Left hindlimb (tissue), 1 donor: Measurements from ENCODE around the gene ATRX.
"Not testable (repeated sequence)": the region's sequence is repeated elsewhere in the genome, so short reads cannot be mapped to it uniquely, and the experiment has no call there.

Source experiments
- DNase-seq: peaks from one replicate; pipeline ENCODE4 v3.0.0-alpha.2; 2018

The ATRX gene

DNA sequence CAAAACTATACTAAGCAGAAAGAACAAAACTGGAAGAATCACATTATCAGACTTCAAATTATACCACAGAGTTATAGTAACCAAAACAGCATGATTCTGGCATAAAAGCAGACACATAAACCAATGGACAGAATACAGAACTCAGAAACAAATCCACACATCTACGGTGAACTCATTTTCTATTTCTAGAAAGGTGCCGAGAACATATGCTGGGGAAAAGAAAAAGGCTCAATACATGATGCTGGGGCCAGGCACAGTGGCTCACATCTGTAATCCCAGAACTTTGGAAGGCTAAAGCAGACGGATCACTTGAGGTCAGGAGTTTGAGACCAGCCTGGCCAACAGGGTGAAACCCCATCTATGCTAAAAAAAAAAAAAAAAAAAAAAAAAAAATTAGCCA lies 52.7 kb downstream of the ATRX start:
- DNase-seq, result no peak

DNA sequence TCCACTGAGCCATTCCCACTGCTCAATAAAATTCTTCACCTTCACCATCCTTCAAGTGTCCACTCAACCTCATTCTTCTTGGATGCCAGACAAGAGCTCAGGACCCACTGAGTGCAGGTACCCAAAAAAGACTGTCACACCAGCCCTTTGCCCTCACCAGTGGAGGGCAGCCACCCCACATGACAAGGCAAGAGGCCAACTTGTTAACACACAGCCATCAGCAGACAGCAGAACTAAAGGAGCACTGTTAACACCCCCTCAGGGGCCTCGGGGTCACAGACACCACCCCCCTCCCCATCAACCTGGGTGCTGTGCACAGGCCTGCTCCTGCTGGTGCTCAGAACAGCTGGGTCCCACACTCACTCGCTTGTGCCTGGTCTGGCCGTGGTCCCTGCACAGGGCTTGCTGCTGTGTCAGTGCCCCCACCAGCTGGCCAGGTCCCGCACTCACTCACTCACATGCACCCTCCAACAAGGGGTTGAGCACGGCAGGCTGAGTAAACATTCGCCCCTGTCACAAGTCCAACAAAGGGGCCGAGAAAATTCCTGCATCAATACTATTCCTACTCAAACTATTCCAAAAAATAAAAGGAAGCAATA lies 54.1 kb downstream of the ATRX start:
- DNase-seq, result no peak

DNA sequence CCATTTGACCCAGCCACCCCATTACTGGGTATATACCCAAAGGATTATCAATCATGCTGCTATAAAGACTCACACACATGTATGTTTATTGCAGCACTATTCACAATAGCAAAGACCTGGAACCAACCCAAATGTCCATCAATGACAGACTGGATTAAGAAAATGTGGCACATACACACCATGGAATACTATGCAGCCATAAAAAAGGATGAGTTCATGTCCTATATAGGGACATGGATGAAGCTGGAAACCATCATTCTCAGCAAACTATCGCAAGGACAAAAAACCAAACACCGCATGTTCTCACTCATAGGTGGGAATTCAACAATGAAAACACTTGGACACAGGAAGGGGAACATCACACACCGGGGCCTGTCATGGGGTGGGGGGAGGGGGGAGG lies 59.9 kb downstream of the ATRX start:
- not testable (repeated sequence) for DNase-seq

DNA sequence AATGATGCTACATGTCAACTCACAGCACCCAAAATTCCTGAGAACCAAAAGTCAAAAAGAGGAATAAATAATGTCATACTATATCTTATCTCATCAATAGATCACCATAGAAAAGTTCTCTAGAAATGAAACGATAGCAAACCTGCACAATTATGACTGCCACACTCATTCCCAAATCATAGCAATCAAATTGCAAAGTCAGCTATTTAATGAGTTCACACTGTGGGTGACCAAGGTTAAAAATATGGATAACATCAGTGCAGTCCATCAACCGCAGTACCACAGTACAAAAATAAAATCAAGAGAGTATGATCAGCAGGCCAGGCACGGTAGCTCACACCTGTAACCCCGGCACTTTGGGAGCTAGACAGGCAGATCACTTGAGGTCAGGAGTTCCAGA lies 62.3 kb downstream of the ATRX start:
- no peak for DNase-seq

DNA sequence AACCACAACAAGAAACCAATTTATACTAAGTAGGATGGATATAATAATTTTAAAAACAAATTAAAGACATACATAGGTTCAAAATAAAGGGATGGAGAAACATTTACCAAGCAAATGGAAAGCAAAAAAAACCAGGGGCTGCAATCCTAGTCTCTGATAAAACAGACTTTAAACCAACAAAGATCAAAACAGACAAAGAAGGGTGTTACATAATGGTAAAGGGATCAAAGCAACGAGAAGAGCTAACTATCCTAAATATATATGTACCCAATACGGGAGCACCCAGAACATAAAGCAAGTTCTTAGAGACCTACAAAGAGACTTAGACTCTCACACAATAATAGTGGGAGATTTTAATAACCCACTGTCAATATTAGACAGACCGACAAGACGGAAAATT lies 66.6 kb downstream of the ATRX start:
- no peak for DNase-seq

DNA sequence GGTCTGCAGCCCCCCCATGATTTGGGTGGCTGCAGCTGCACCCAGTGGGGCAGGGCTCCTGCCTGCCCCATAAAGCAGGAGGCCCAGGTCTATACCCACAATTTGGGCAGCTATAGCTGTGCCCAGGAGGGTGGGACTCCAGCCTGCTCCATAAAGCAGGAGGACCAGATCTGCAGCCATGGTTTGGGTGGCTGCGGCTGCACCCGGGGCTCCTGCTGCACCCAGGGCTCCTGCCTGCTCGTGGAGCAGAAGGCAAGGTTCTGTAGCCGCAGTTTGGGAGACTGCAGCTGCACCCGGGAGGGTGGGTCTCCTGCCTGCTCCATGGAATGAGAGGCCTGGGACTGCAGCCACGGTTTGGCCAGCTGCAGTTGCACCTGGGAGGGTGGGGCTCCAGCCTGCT lies 81.1 kb downstream of the ATRX start:
- DNase-seq, result no peak

DNA sequence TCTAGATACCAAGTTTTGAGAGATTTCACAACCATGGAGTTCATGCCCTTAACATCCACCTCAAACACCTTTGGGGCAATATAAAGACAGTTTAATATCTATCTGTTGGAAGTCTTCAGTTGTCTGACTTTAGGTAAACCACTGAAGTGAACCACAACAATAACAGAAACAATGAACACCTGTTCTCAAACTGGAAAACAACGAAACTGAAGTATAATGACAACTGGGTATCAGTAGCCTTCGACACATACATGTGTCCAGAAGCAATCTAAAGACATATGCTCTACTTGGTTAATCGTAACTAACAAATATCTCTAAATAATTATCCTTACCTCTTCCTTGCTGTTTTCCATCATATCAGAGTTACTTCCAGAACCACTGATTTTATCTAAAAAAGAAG lies 87.8 kb downstream of the ATRX start:
- no peak for DNase-seq

DNA sequence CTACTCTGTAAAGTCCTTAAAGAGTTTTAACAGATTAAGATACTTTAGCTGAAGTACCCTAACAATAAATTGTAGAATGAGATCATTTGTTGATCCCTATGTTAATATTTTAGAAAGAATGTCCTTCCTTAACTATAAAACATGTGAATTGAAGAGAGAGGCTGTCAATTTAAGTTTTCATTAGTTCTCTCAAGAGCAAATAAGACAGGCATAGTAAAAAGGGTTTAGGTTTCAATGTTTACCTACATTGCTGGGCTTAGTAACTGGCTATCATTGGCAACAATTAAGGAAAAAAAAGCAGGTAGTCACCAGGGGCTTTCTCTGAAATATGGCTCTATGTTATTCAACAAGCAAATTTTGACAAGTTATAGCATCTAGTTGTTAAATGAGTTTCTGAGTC lies 91.5 kb downstream of the ATRX start:
- DNase-seq, result no peak

DNA sequence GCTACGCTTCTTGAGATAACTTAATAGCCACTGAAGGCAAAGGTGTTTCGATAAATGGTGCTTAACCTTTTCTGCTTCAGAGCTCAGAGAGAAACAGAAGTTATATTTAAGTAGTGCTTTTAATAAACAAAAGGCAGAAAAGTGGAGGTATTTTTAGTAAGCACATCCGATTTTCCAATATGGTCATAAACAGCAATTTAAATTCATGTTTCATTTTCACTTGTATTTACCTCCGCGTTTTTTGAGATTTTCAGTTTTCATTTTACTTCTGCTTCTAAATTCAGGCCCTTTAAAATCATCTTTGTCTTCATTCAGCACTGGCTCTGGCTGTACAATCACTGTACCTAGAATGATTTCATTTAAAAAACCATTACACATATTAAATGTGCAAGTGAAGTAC lies 92.4 kb downstream of the ATRX start:
- DNase-seq, result no peak

DNA sequence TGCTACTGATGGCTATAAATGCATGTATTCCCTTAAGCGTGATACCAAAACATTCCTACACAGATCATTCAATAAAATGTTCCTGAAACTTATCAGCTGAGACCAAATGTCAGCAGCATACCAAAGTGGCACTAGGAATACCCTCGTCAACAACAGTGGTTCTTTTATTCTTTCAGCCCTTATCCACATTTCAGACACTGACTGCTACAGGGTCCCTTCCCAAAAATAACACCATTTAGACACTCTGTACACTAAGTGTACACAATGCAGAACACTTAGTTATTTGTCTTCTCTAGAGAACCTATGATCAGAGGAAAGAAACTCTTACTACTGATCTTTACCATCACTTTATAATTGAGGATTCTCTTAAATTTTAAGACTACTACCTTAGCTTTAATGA lies 94.1 kb downstream of the ATRX start:
- DNase-seq, result no peak

DNA sequence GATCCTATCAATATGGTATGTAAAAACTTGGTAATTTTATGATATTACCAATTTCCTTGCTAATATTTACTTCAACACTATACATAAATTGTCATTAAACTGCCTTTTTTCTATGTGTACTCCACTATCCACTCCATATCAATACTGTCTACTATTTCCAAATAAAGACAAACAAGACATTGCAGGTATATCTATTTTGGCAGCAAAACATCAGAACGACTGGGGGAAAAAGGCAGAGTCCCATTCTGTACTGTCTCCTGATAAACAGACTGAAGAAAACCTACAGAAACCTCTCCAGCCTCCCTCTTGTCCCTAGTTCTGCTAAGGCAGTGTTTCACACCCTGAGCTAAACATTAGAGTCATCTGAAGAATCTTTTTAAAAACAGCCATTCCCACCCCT lies 96.6 kb downstream of the ATRX start:
- no peak for DNase-seq

DNA sequence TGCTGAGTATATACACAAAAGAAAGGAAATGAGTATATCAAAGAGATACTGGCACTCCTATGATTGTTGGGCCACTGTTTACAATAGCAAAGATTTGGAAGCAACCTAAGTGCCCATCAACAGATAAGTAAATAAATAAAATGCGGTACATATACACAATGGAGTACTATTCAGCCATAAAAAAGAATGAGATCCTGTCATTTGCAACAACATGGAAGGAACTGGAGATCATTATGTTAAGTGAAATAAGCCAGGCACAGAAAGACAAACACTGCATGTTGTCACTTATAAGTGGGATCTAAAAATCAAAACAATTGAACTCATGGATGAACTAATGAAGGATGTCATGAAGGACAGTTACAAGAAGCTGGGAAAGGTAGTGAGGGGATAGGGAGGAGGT lies 100.3 kb downstream of the ATRX start:
- DNase-seq, result not testable (repeated sequence)

DNA sequence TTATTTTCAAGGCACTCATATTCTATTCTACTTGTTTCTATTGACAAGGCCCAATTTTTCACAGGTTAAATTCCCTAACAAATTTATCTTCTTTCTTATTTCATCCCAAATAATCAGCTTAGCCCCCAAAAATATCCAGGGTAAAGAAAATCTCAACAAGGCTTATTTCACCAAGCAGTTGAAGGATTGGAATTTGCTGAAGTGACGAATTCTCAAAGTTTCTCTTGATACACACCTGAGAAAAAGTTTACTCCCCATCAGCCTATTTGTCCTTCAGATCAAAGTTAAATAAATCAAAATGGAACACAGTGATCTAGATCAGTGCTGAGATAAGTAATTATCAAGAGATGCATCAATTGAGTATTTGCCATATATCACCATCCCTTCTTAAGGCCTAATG lies 106.9 kb downstream of the ATRX start:
- DNase-seq, result no peak

DNA sequence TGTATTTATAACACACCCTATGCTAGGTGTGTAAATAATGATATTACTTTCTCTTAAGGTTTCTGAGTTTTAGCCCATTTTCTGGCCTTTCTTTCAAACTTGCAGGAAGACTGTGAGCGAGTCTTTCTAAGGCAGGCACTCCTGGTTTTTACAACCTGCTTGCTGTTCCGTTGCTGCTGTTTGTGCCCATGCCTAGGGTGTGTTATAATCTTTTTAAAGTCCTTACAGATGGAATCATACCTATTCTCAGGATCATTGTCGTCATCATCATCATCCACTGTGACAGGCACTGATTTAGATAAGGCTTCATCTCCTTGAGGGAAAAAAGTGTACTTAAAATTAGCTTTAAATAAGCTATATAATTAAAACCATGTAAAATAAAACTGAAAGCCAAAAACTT lies 110.0 kb downstream of the ATRX start:
- no peak for DNase-seq

DNA sequence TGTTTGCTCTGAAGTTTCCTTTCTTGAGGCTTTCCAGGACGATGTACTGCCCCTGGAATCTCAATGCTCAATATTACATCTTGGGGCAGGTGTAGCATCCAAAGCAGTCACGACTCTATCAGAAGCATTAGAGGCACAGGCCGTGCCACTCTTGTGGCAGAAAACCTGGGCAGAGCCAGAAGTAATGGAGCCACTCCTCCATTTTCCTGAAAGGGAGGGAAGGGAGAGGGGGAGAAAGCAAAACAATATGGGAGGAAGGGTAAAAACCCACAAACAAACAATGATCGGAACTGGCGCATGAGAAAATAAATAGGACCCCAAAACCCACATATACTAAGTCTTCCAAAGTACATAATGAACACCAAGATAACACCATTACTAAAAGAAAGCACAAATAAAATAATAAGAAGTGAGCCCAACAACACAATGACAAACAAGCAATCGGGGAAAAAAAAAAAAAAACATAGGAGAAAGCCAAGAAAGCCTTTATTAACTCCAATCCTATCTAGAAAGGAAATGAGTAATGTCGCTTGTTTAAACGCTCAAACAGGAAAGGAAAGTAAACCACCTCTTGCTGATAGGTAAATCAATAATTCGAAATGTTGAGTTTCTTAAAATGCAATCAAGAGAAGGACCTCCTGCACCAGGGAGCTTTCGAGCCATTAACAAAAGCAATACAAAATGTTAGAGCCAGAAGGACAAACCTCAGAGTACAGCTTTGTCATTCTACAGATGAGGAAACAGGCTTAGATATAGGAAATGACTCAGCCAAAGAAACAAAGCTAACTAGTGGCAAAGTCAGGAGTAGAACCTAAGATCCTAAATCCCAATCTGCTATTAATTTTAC lies 117.4 kb downstream of the ATRX start:
- no peak for DNase-seq

DNA sequence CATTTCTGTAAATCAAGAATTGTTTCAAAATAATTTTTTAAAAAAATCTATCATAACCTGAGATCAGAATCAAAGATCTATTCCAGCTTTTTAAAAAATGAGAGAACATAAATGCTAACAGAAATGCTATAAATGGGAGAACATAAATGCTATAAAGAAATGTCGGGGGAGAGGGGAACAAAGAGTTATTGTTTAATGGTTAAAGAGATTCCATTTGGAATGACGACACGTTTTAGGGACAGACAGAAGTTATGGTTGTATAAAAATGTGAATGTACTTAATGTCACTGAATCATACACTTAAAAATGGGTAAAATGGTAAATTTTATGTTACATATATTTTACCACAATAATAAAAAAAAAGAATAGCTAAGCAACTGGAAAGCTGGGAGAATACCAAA lies 127.1 kb downstream of the ATRX start:
- no peak for DNase-seq

DNA sequence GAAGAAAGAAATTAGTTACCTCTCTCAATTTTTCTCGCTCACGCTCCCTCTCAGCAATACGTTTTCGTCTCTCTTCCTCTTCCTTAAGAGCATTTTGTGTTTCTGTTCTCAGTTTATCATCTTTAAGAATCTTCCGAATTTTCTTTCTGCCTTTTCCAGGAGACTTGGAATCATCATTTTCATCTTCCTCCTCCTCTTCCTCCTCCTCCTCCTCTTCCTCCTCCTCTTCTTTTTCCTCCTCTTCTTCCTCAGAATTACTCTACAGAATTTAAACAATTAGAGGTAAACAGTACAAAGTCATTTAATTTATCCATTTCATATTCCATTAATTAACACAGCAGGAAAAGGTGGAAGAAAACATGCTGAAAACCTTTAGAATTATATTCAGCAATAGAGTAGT lies 133.9 kb downstream of the ATRX start:
- DNase-seq, result no peak

DNA sequence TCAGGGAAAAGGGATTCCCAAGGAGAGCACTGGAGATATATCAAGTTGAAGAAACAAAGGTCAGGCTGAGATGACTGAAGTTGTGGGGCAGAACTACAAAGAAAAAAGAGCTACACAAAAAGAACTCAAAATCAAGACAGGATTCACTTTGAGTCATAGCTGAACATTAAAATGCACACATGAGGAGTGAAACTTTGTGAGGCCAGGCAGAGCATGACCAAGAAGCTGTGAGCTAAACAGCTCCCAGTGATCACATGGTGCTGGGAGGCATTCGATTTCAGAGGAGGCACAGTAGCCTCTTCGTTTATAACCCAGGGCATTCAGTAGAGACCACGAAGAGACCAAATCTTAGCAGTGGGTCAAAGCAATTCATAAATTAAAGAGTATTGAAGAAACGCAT lies 145.3 kb downstream of the ATRX start:
- DNase-seq, result no peak

DNA sequence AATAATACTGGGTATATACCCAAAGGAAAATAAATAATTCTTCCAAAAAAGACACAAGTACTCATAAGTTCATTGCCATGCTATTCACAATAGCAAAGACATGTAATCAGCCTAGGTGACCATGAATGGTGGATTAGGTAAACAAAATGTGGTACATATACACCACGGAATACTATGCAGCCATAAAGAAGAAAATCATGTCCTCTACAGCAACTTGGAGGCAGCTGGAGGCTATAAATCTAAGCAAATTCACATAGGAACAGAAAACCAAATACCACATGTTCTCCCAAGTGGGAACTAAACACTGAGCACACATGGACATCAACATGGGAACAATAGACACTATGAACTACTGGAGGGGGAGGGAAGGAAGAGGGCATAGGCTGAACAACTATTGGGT lies 146.2 kb downstream of the ATRX start:
- DNase-seq, result no peak

DNA sequence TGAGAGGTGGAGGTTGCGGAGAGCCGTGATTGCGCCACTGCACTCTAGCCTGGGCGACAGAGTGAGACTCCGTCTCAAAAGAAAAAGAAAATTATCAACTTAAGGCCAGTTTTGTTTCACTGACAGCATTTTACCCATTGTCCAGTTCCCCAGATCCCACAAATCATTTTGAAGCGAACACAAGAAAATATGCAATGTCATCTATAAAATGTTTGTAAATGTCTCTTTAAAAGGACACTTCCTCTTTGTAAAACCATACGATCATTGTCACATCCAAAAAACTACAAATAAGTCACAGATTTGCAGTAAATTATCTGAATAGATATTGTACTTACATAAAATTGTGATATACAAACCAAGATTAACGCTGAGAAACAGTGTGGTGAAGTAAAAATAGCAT lies 147.6 kb downstream of the ATRX start:
- DNase-seq, result no peak

DNA sequence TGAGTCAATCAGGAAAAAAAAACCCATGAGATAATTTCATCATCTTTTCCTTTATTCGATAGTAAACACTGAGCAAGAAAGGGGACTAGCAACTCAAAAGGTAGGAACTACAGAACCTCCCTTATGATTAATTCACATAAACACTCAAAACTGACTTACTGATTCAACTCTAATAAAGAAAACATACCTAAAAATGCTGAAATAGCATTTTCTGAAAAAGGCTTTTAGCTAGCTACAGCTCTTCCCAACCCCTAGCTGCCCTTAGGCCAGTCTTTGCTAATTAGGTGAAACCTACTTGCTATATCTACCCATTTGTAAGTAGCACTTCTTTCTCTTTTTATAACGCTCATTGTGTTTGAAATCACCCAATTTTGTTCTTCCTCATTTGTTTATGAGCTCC lies 150.6 kb downstream of the ATRX start:
- DNase-seq, result no peak

DNA sequence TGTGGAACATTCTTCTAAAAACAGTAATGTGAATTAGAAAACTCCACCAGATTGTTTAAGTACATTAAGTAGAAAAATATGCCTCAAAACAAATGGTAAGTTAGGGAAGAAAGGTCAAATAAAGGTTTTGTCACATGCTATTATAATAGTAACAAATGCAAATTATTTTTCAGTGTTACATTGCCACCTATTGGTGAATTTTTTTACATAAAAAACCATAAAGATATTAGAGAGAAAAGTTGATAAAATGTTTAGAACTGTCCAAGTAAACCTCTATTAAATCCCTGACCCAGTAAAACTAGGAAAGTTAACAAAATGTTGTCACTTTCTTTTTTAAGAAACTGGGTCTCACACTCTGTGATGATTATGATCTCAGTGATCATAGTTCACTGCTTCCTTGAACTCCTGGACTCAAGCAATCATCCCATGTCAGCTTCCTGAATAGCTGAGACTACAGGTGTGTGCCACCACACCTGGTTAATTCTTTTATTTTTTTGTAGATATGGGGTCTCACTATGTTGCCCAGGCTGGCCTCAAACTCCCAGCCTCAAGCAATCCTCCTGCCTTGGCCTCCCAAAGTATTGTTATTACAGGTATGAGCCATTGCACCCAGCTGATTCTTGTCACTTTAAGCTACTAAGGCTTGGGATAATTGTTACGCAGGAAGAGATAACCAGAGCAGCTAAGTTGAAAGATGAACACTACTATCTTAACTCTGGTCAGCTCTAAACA lies 157.6 kb downstream of the ATRX start:
- DNase-seq, result no peak

DNA sequence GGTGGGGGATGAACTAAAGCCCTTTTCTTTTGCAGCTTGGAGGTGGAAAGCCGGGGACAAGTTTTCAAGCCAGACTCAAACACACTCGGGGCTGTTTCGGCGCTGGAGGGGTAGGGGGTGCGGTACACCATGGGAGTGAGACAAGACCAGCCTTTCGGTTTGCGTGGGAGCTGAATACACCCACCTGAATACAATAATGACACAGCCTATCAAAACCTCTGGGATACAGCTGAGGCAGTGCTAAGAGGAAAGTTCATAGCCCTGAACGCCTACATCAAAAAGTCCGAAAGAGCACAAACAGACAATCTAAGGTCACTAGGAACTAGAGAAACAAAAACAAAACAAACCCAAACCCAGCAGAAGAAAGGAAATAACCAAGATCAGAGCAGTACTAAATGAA lies 163.3 kb downstream of the ATRX start:
- no peak for DNase-seq

DNA sequence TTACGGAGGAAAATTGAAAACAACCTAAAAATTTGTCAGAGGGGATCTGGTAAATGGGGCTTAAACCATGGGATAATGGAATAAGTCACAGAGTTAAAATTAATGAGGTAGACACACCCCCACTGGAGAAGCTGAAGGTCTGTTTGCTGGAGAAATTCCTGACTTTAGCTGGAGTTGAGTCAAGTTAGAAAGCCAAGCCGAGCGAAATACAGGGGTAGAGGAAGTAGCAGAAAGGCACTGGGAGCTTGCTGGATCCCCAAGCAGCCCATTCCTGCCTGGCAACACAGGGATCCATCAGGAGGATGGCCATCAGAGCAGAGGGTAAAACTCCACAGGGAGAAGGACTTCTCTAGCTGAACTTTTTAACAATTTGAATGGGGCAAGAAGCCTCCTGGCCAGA lies 163.8 kb downstream of the ATRX start:
- DNase-seq, result no peak
